SU-DHL-6 (cell line): ENCODE data around the gene TEDC2.

Source experiments
- H2AFZ ChIP-seq: fragments of 200-600 bp; sonication (generic); 2 replicates; pipeline ENCODE4 v1.6.1; 2014; ENCODE audit warnings: low read depth, mild to moderate bottlenecking, moderate library complexity, mixed read lengths, antibody characterized with exemption, low read length; ENCODE audit not compliant: severe bottlenecking
- H3F3A ChIP-seq: fragments of 200-600 bp; shearing (Covaris generic); 2 replicates; pipeline ENCODE4 v1.6.0; 2016; ENCODE audit warnings: antibody characterized with exemption, mild to moderate bottlenecking; ENCODE audit not compliant: insufficient read depth
- H3K27ac ChIP-seq: fragments of 200-600 bp; sonication (generic); 2 replicates; pipeline ENCODE4 v1.5.1; 2016; ENCODE audit warnings: low read depth, mild to moderate bottlenecking, low read length, moderate library complexity, mixed read lengths
- H3K27me3 ChIP-seq: fragments of 200-600 bp; sonication (generic), shearing (Covaris generic); 2 replicates; pipeline ENCODE4 v1.6.0; 2014; ENCODE audit warnings: mild to moderate bottlenecking, low read length
- H3K36me3 ChIP-seq: fragments of 200-600 bp; sonication (generic); 2 replicates; pipeline ENCODE4 v1.6.1; 2014; ENCODE audit warnings: mild to moderate bottlenecking, low read length, mixed read lengths
- H3K4me2 ChIP-seq: fragments of 300-600, 200-600 bp; shearing (Covaris generic), sonication (generic); 2 replicates; pipeline ENCODE4 v1.6.0; 2014; ENCODE audit warnings: low read length, low read depth, mild to moderate bottlenecking; ENCODE audit not compliant: poor library complexity, severe bottlenecking
- H3K4me3 ChIP-seq: fragments of 200-600 bp; sonication (generic); 2 replicates; pipeline ENCODE4 v1.5.1; 2014; ENCODE audit warnings: antibody characterized with exemption, low read length, mild to moderate bottlenecking, mixed read lengths; ENCODE audit not compliant: insufficient read depth, poor library complexity, severe bottlenecking
- H3K79me2 ChIP-seq: fragments of 200-600 bp; sonication (generic); 2 replicates; pipeline ENCODE4 v1.6.1; 2014; ENCODE audit warnings: mild to moderate bottlenecking, low read length, moderate library complexity; ENCODE audit not compliant: insufficient read depth
- H3K9ac ChIP-seq: fragments of 200-600 bp; sonication (generic); 2 replicates; pipeline ENCODE4 v1.7.0; 2014; ENCODE audit warnings: mild to moderate bottlenecking, low read length
- H3K9me2 ChIP-seq: fragments of 200-600 bp; sonication (generic); replicated peaks from 2 replicates; pipeline ENCODE4 v1.6.1; 2014; ENCODE audit warnings: low read length; ENCODE audit not compliant: insufficient read depth
- H3K9me3 ChIP-seq: fragments of 200-600 bp; sonication (generic); 2 replicates; pipeline ENCODE4 v1.6.1; 2014; ENCODE audit warnings: low read length, mixed read lengths; ENCODE audit not compliant: insufficient read depth
- H4K20me1 ChIP-seq: fragments of 200-600 bp; sonication (generic); 2 replicates; pipeline ENCODE4 v1.6.1; 2014; ENCODE audit warnings: low read depth, mild to moderate bottlenecking, antibody characterized with exemption, low read length, moderate library complexity, mixed read lengths
- EZH2phosphoT487 ChIP-seq: fragments of 200-600 bp; sonication (generic), shearing (Covaris generic); conservative IDR thresholded peaks from 2 replicates; pipeline ENCODE4 v1.6.1; 2018; ENCODE audit warnings: mild to moderate bottlenecking, antibody characterized with exemption, low read length, moderate library complexity, mixed read lengths
- TF ChIP-seq, protein P1 (sequence below): fragments of 200-600 bp; sonication (generic); IDR thresholded peaks from one replicate; pipeline ENCODE4 v1.5.1; 2017; ENCODE audit warnings: antibody characterized with exemption, mild to moderate bottlenecking, low read length, moderate library complexity; ENCODE audit not compliant: insufficient read depth, poor library complexity, severe bottlenecking

TEDC2 gene

DNA sequence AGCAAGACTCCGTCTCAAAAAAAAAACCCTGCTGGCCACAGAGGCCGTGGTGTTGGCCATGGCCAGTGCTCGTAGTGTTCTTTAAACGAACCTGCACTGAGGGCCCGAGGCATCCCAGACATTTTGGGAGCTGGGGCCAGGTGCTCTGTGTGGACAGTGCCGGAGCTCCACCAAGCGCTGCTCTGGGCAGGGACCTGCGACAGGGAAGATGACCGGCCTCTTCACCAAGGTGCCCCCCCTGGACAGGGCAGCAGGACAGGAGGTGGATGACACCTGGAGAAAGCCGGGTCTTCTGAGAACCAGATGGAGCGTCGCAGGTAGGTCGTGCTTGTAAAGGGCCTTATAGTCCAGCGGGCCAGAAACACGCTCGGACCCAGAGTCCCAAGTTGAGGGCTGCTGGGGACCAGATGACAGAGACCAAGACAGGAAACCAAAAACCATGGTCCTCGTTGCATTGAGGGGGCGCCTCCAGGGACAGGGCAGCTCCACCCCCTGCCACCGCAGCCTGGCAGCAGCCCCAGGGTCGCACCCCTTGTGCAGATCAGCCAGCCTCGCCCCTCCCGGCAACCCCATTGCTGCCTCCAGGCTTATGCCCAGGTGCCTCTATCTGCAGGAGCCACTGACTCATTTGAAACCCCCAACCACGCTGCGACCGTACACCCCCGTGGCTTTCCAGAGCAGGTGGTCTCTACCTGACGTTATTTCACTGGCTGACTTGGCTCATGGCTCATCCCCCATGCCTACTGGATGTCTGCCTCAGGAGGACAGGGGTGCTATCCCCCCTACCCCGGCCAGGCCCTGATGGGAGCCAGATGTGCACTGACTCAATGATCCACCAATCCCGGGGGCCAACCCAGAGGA, 7.0 kb downstream of the TEDC2 start:
- H3K4me3 ChIP-seq, result no peak overlapping the region
- no peak for TF ChIP-seq EZH2phosphoT487
- TF ChIP-seq, protein P1, sequence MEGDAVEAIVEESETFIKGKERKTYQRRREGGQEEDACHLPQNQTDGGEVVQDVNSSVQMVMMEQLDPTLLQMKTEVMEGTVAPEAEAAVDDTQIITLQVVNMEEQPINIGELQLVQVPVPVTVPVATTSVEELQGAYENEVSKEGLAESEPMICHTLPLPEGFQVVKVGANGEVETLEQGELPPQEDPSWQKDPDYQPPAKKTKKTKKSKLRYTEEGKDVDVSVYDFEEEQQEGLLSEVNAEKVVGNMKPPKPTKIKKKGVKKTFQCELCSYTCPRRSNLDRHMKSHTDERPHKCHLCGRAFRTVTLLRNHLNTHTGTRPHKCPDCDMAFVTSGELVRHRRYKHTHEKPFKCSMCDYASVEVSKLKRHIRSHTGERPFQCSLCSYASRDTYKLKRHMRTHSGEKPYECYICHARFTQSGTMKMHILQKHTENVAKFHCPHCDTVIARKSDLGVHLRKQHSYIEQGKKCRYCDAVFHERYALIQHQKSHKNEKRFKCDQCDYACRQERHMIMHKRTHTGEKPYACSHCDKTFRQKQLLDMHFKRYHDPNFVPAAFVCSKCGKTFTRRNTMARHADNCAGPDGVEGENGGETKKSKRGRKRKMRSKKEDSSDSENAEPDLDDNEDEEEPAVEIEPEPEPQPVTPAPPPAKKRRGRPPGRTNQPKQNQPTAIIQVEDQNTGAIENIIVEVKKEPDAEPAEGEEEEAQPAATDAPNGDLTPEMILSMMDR, result no peak

DNA sequence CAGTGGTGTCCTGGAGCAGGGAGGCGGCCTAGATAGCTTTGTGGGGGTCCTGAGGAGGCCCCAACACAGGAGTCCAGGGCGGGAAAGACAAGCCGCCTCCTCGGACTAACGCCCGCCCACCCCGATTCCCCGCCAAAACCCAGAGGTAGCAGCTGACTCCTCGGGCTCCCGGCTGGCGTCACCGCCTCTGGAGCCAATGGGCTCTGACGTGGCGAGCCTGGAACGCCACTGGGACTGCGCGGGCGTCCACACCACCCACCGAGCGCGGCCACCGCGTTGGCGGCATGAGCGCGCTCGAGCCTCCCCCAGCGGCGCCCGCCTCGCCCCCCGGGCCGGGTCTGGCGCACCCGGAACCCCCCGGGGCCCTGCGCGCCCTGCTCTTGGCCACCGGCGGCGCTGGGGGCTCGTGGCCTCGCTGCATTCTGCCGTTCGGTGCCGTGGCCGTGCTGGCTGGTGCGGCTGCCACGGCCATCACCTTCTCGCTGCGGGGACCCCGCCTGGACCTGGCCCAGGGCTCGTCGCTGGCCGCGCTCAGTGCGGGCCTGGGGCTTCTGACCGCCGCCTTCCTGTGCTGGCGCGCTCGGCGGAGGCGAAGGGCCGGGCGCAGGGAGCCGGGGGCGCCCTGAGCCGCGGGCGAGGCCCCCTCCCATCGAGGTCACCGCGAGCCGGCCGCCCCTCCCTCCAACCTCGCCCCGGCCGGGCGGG, 7.8 kb downstream of the TEDC2 start:
- peak overlapping the region; percentile 65 for H3K9ac ChIP-seq
- H3K36me3 ChIP-seq, result no peaks in the 10 kb centered on the region
- H3K27me3 ChIP-seq, result no peaks in the 10 kb centered on the region
- H4K20me1 ChIP-seq, result no peaks in the 10 kb centered on the region; the same call in 1 of the 2 replicates
- no peaks in the 10 kb centered on the region for H3K9me2 ChIP-seq
- H3K79me2 ChIP-seq, result no peaks in the 10 kb centered on the region
- H3K9me3 ChIP-seq, result no peaks in the 10 kb centered on the region
- peaks cover 13% of the 10 kb centered on the region; the same call in 1 of the 2 replicates for H3F3A ChIP-seq
- peak overlapping the region; percentile 74 for H3K4me2 ChIP-seq
- no peak for TF ChIP-seq EZH2phosphoT487
- peak overlapping the region; percentile 49 for H3K4me3 ChIP-seq
- H2AFZ ChIP-seq, result no peak overlapping the region
- H3K27ac ChIP-seq, result peak overlapping the region; percentile 75

More for the DNA sequence above, 7.0 kb downstream of the TEDC2 start:
- no peaks in the 10 kb centered on the region for H3K9me2 ChIP-seq
- H3K79me2 ChIP-seq, result no peaks in the 10 kb centered on the region
- peak overlapping the region; percentile 75 for H3K27ac ChIP-seq
- H4K20me1 ChIP-seq, result no peaks in the 10 kb centered on the region
- no peaks in the 10 kb centered on the region for H3K9me3 ChIP-seq
- peaks cover 13% of the 10 kb centered on the region; the same call in 1 of the 2 replicates for H3F3A ChIP-seq
- H3K9ac ChIP-seq, result peak overlapping the region; percentile 65
- H2AFZ ChIP-seq, result no peak overlapping the region
- H3K36me3 ChIP-seq, result no peaks in the 10 kb centered on the region
- peak overlapping the region; percentile 24 for H3K4me2 ChIP-seq
- H3K27me3 ChIP-seq, result no peaks in the 10 kb centered on the region

DNA sequence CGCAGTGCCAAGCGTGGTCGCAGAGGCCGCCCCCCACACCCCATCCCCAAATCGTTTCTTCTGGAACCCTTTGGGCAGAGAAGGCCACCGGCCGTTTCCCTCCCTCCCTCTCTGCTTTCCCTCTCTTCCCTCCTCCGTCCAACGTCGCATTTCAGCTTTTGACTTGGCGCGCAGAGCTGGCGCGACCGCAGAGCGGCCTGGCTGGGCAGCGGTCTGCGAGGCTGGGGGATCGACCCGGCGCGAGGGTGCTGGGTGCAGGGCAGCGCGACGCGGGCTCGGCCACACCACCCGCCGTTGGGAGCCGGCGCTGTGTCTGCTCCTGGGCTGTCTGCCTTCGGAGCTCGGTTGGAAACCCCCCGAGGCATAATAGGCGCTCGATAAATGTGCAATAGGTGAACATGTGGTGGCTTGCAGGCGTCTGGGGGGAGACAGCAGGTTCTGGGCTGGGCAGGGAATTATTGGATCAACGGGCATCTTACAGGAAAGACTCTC, 8.4 kb downstream of the TEDC2 start:
- Histone ChIP-seq H3K9me2 (no peaks in the 10 kb centered on the region), H3K9me3 (no peaks in the 10 kb centered on the region), H2AFZ (peak overlapping the region; percentile 53), H3K36me3 (no peaks in the 10 kb centered on the region), H3K4me3 (peak overlapping the region; percentile 49), H4K20me1 (no peaks in the 10 kb centered on the region; the same call in 1 of the 2 replicates), H3K4me2 (peak overlapping the region; percentile 74), H3K27me3 (no peaks in the 10 kb centered on the region), H3F3A (peaks cover 17% of the 10 kb centered on the region; the same call in 1 of the 2 replicates), H3K9ac (peak overlapping the region; percentile 65), H3K27ac (peak overlapping the region; percentile 75), H3K79me2 (no peaks in the 10 kb centered on the region)
- no peak for TF ChIP-seq EZH2phosphoT487
- TF ChIP-seq, protein P1, result no peak
